Measurements from ENCODE around the gene SGTA.

Gene SGTA

GRCh38 chr19:2802826-2803225, 19.8 kb upstream of the SGTA start:
- peaks cover 87% of the 10 kb centered on the region for H3K36me3 ChIP-seq
- no peak for TF ChIP-seq CTCF (IDR thresholded peaks at IDR 0.05; ENCODE audit: low read depth, low read length)

GRCh38 chr19:2800506-2800905, 17.4 kb upstream of the SGTA start:
- H3K27ac ChIP-seq, result no peak overlapping the region
- no peaks in the 10 kb centered on the region for H3K9me3 ChIP-seq (ENCODE audit: severe bottlenecking)
- no peak overlapping the region for H3K4me3 ChIP-seq (ENCODE audit: low read depth, low read length)
- H3K27me3 ChIP-seq (ENCODE audit: insufficient read depth, low read depth, severe bottlenecking), result no peaks in the 10 kb centered on the region
- no peak for DNase-seq
- peaks cover 92% of the 10 kb centered on the region for H3K36me3 ChIP-seq
- no peak for TF ChIP-seq CTCF (IDR thresholded peaks at IDR 0.05; ENCODE audit: low read depth, low read length)

More at GRCh38 chr19:2802826-2803225, 19.8 kb upstream of the SGTA start:
- H3K9me3 ChIP-seq (ENCODE audit: severe bottlenecking), result no peaks in the 10 kb centered on the region
- H3K4me3 ChIP-seq (ENCODE audit: low read depth, low read length), result no peak overlapping the region
- H3K27me3 ChIP-seq (ENCODE audit: insufficient read depth, low read depth, severe bottlenecking), result no peaks in the 10 kb centered on the region
- no peak overlapping the region for H3K27ac ChIP-seq
- DNase-seq, result no peak

- H3K4me3 ChIP-seq (ENCODE audit: low read depth, low read length), result no peak overlapping the region
- H3K9me3 ChIP-seq (ENCODE audit: severe bottlenecking), result no peaks in the 10 kb centered on the region
- no peak overlapping the region for H3K27ac ChIP-seq
- H3K36me3 ChIP-seq, result peaks cover 92% of the 10 kb centered on the region
- H3K27me3 ChIP-seq (ENCODE audit: insufficient read depth, low read depth, severe bottlenecking), result no peaks in the 10 kb centered on the region
- no peak for TF ChIP-seq CTCF (IDR thresholded peaks at IDR 0.05; ENCODE audit: low read depth, low read length)
- DNase-seq, result no peak
Observed at GRCh38 chr19:2799273-2800020, 16.4 kb upstream of the SGTA start.

- H3K27ac ChIP-seq, result no peak overlapping the region
- TF ChIP-seq CTCF (IDR thresholded peaks at IDR 0.05; ENCODE audit: low read depth, low read length), result no peak
- no peaks in the 10 kb centered on the region for H3K27me3 ChIP-seq (ENCODE audit: insufficient read depth, low read depth, severe bottlenecking)
- no peak for DNase-seq
- H3K9me3 ChIP-seq (ENCODE audit: severe bottlenecking), result no peaks in the 10 kb centered on the region
- H3K36me3 ChIP-seq, result peaks cover 93% of the 10 kb centered on the region
- H3K4me3 ChIP-seq (ENCODE audit: low read depth, low read length), result no peak overlapping the region
Observed at GRCh38 chr19:2798733-2799132, 15.7 kb upstream of the SGTA start.

- no peaks in the 10 kb centered on the region for H3K9me3 ChIP-seq (ENCODE audit: severe bottlenecking)
- no peak overlapping the region for H3K27ac ChIP-seq
- peaks cover 94% of the 10 kb centered on the region for H3K36me3 ChIP-seq
- H3K4me3 ChIP-seq (ENCODE audit: low read depth, low read length), result no peak overlapping the region
- no peak for DNase-seq
- H3K27me3 ChIP-seq (ENCODE audit: insufficient read depth, low read depth, severe bottlenecking), result no peaks in the 10 kb centered on the region
- TF ChIP-seq CTCF (IDR thresholded peaks at IDR 0.05; ENCODE audit: low read depth, low read length), result no peak
Observed at GRCh38 chr19:2798158-2798685, 15.1 kb upstream of the SGTA start.

Measured in WERI-Rb-1 (cell line).